ENCODE data around the gene LCN15. TPM values are rescaled to one million over a fixed set of nuclear protein-coding genes. Genes with fewer than 3 reads are reported as not detected.

Gene LCN15
- total and polyA plus RNA-seq, 4 donors = not detected

DNA sequence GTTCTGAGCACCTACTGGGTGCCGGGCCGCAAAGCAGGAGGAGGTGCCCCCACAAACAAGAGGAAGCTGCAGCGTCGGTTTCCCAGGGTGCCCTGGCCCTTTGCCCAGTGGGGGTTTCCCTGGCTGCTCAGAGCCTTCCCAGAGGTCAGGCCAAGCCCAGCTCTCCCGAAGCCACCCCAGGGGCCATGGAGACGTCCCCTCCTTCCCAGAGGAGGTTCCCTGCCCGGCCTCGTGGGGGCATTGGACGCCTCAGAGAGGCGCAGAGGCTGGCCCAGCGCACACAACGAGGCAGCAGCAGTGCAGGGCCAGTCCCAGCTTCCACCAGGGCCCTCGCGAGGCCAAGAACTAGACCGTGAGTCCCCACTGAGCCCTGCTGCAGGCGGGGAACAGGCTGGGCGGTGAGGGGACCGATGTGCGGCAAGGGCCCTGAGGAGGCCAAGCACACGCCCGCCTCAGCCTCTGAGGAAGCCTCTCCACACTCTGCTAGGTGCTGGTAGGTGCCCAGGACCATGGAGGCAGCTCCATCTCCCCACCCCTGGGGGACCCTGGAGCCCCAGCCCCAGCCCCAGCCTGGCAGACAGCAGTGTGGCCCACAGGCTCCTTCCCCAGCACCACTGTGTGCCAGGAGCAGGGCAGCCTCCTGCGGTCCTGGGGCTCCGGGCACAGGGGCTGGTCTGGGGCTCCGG, 45.0 kb downstream of the LCN15 start:
- DNase-seq (ENCODE audit: low spot score) = no peak
- Histone ChIP-seq H3K27ac (ENCODE audit: low read depth in 1 of 2, low read length in 2 of 2) (no peak overlapping the region), H3K9ac (ENCODE audit: low read depth in 1 of 2, low read length in 2 of 2) (no peak overlapping the region), H3K27me3 (ENCODE audit: control insufficient read depth in 4 of 4, insufficient read depth in 4 of 4, low read length in 3 of 4) (no peaks in the 10 kb centered on the region), H3K4me3 (ENCODE audit: low read depth in 1 of 3, low read length in 3 of 3) (no peak overlapping the region), H3K36me3 (ENCODE audit: control insufficient read depth in 4 of 4, insufficient read depth in 3 of 4, low read depth in 1 of 4, low read length in 3 of 4) (peaks cover 7 to 19% (median 14%) of the 10 kb centered on the region in 4 donors), H3K9me3 (ENCODE audit: control insufficient read depth in 4 of 4, low read length in 3 of 4) (no peaks in the 10 kb centered on the region), H3K4me1 (ENCODE audit: control insufficient read depth in 4 of 4, insufficient read depth in 4 of 4, low read length in 3 of 4) (peaks cover 0 to 32% (median 13%) of the 10 kb centered on the region in 4 donors)
- 59% methylated on average over 24 of the region's 24 CpGs for WGBS
- no peak for TF ChIP-seq YY1 (IDR thresholded peaks at IDR 0.05)
- TF ChIP-seq REST (IDR thresholded peaks at IDR 0.05) = no peak
- no peak for TF ChIP-seq HNF4G (IDR thresholded peaks at IDR 0.05)
- no peak for TF ChIP-seq GABPA (IDR thresholded peaks at IDR 0.05 in 1 of 2, conservative IDR thresholded peaks at IDR 0.05 in 1 of 2)
- TF ChIP-seq, protein P1, sequence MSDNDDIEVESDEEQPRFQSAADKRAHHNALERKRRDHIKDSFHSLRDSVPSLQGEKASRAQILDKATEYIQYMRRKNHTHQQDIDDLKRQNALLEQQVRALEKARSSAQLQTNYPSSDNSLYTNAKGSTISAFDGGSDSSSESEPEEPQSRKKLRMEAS (IDR thresholded peaks at IDR 0.05) = no peak
- no peak for TF ChIP-seq HNF4A (conservative IDR thresholded peaks at IDR 0.05)
- no peak for TF ChIP-seq ATF3 (IDR thresholded peaks at IDR 0.05)
- no peak for TF ChIP-seq JUND (IDR thresholded peaks at IDR 0.05)
- no peak for TF ChIP-seq EGR1 (IDR thresholded peaks at IDR 0.05; ENCODE audit: low read depth in 2 of 2)
- TF ChIP-seq FOXA2 (IDR thresholded peaks at IDR 0.05) = no peak
- no peak for TF ChIP-seq CTCF (IDR thresholded peaks at IDR 0.05; ENCODE audit: low read depth, low read length, missing input control)
- TF ChIP-seq TAF1 (conservative IDR thresholded peaks at IDR 0.05) = no peak

GRCh38 chr9:136718345-136719194, 45.7 kb downstream of the LCN15 start:
- WGBS = 70% methylated on average over 20 of the region's 20 CpGs
- H3K9ac ChIP-seq (ENCODE audit: low read depth in 1 of 2, low read length in 2 of 2) = no peak overlapping the region
- DNase-seq (ENCODE audit: low spot score) = no peak
- no peak overlapping the region for H3K4me3 ChIP-seq (ENCODE audit: low read depth in 1 of 3, low read length in 3 of 3)
- H3K27ac ChIP-seq (ENCODE audit: low read depth in 1 of 2, low read length in 2 of 2) = no peak overlapping the region
- peaks cover 5 to 12% (median 8%) of the 10 kb centered on the region in 4 donors for H3K36me3 ChIP-seq (ENCODE audit: control insufficient read depth in 4 of 4, insufficient read depth in 3 of 4, low read depth in 1 of 4, low read length in 3 of 4)
- TF ChIP-seq FOXA1 (IDR thresholded peaks at IDR 0.05) (no peak), RAD21 (IDR thresholded peaks at IDR 0.05) (no peak), HNF4G (IDR thresholded peaks at IDR 0.05) (no peak), SP1 (IDR thresholded peaks at IDR 0.05) (no peak), REST (IDR thresholded peaks at IDR 0.05) (no peak), HNF4A (conservative IDR thresholded peaks at IDR 0.05) (no peak), JUND (IDR thresholded peaks at IDR 0.05) (no peak), TAF1 (conservative IDR thresholded peaks at IDR 0.05) (no peak), GABPA (IDR thresholded peaks at IDR 0.05 in 1 of 2, conservative IDR thresholded peaks at IDR 0.05 in 1 of 2) (no peak), YY1 (IDR thresholded peaks at IDR 0.05) (no peak), NR2F2 (IDR thresholded peaks at IDR 0.05) (no peak)
- TF ChIP-seq, protein P1 (IDR thresholded peaks at IDR 0.05) = no peak
- TF ChIP-seq, protein P2, sequence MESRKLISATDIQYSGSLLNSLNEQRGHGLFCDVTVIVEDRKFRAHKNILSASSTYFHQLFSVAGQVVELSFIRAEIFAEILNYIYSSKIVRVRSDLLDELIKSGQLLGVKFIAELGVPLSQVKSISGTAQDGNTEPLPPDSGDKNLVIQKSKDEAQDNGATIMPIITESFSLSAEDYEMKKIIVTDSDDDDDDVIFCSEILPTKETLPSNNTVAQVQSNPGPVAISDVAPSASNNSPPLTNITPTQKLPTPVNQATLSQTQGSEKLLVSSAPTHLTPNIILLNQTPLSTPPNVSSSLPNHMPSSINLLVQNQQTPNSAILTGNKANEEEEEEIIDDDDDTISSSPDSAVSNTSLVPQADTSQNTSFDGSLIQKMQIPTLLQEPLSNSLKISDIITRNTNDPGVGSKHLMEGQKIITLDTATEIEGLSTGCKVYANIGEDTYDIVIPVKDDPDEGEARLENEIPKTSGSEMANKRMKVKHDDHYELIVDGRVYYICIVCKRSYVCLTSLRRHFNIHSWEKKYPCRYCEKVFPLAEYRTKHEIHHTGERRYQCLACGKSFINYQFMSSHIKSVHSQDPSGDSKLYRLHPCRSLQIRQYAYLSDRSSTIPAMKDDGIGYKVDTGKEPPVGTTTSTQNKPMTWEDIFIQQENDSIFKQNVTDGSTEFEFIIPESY (IDR thresholded peaks at IDR 0.05) = no peak
- no peaks in the 10 kb centered on the region for H3K9me3 ChIP-seq (ENCODE audit: control insufficient read depth in 4 of 4, low read length in 3 of 4)
- peaks cover 0 to 29% (median 10%) of the 10 kb centered on the region in 4 donors for H3K4me1 ChIP-seq (ENCODE audit: control insufficient read depth in 4 of 4, insufficient read depth in 4 of 4, low read length in 3 of 4)
- no peaks in the 10 kb centered on the region for H3K27me3 ChIP-seq (ENCODE audit: control insufficient read depth in 4 of 4, insufficient read depth in 4 of 4, low read length in 3 of 4)

All from liver (tissue), 9 donors.